Islet precursor cell (in vitro differentiated cells): Measurements from ENCODE around the gene CREB5.
"Not testable (repeated sequence)": the region's sequence is repeated elsewhere in the genome, so short reads cannot be mapped to it uniquely, and the experiment has no call there.

ENCODE experiments used
- DNase-seq: peaks from one replicate; pipeline ENCODE4 v3.0.0-alpha.2; 2018

Gene CREB5

DNA sequence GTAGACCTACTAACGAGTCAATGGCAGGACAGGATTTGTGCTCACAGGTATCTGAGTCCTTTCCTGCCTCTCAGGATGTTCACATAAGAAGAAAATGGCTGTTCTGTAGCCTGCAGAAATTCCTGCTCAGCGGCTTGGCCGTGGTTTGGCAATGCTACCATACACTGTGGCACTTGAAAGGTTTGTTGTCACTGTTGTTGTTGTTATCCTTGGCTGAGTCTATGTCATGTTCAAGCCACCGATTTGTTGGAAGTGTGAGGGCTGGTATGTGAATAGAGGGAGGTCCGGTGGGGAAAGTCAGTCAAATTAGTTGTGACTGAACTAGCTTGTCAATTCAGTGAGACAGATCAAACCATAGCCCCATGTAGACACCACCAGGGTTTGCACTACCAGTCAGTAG is 345.9 kb downstream of the CREB5 start:
- no peak for DNase-seq

DNA sequence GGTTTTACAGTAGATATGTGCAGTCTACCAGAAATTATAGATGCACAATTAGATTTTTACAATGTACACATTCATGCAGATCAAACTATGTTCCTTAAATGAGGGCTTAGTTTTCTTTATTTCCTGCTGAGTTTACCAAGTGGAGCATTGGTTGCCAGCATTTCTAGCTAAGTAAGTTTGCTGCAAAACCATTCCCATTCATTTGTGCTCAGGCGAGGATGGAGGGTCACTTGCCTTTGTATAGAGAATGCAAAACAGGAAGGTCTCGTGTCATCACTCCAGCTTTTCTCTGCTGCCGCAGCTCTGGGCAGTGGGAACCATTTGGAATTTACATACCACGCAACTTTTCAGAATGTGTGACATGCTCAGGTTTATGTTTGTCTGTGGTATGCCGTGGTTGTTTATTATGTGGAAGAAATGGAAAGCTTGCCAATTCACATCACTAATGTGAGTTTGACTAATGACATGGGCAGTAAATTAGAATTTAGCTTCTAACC is 347.2 kb downstream of the CREB5 start:
- DNase-seq = no peak

DNA sequence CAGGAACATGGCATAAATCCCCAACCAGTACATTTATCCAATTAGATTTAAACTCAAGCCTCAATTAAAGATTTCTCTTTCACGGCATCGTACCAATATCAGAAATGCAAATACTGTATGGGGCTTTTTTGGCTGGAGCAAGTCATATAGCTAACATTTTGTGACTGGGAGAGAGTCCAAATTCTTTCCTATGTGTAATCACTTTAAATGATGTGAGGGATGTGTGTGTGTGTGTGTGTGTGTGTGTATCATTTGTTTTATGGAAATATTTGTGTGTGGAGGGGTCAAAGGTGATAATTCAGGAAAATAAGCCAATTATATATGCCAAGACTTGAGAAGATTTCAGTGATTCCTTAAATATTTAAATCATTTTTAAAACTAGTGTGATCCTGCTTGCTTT is 349.2 kb downstream of the CREB5 start:
- no peak for DNase-seq

DNA sequence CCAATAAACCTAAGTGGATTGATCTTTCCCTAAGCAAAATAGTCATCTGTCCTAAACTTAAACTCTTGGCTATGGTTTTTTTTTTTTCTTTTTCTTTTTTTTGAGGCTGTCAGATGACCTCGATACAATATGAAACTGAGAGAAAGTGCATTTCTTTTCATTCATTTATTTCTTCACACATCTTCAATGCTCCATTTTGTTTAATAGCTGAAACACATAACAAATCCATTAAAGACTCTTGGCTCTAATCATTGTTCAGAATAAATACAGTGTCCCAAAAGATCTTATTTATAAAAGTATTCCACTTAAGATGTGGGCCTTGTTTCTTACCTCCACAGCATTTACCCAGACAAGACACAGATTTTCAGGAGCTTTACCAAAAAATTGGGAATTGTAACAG is 350.3 kb downstream of the CREB5 start:
- DNase-seq = no peak

DNA sequence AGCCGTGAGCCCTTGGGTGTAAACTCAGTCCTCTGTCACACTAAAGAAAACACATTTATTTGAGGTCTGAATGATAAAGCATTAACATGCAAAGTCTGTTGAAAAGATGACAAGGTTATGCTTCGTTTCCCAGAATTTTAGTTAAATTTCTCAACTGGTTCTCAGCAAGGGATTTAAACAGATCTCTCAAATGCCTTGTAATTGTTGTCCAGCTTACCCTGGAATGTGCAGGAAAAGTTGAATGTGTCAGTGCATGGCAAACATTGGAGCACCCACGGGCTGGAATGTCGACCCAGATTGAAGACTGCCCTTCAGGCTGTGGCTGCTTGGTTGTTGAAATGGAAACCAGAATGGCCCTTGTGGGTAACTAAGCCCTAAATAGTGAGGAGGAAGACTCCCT is 354.0 kb downstream of the CREB5 start:
- DNase-seq = no peak

DNA sequence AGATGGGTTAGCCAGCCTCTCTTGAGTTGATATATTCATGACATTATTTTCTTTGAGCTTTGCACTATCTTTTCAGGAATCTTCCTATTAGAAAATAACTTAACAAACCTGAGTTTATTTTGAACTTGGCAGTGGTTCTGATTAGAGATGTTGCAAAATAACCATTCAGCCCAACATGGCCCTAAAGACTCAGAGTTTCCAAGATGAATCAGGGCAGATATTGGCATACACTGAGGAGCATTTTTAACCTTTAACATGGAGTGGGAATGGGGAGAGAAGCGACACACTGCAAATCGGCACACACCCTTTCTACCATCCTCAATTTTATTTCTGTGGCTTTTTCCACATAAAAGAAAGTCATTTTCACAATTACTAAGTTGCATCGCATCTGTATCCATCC is 355.0 kb downstream of the CREB5 start:
- no peak for DNase-seq

DNA sequence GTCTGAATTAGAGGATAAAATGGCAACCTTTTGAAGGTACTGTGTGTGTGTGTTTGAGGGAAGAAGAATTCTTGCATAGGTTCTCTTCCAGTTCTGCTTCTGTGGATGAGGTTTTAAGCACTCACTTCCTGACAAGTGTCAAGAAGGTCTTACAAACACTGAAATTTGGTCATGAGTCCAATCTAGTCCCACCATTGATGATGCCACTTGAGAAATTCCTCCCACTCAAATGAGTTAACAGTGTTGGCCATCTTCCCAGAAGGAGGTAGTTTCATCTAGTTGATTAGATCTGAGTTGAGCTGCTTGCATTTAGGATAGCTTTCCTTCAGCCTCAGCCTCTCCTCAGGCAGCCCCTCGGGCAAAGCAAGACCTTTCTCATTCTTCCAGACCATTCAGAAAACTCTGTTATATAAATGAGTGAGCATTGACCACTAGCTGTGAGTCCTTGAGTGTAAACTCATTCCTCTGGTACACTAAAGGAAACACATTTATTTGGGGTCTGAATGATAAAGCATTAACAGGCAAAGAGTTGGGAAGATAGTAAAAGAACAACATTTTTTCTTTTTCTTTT is 356.3 kb downstream of the CREB5 start:
- no peak for DNase-seq

DNA sequence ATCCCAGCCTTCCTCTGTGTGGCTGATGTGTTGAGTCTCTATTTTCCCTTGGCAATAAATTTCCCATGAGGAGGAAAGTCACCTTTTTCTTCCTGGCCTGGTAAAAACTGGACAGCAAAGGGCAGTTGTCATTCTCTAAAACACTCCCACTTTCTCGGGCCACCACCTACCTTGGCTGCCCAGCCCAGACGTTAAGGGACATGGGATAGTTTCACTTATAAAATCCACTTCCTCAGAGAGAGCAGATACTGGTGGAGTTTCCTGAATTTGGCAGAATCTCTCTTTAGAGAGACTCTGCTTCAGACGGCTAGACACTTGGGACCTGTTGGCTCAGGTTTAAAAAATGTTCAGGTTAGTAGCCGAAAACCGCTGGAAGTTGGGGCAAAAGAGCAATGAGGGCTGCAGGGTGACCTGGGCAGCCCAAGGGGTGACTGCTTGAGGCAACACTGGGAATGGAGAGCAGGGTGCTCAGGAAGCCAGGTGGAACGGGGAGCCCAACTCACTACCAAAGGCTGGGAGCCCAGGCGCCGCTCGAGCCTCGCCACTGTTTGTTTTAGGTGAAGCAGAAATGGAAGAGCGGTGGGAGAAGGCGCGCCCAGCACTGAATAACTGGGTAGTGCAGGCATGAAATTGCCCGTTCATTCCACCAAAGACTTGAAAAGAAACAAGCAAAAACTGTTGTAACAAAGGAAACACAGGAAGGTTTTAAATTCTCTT is 359.7 kb downstream of the CREB5 start:
- DNase-seq = no peak

DNA sequence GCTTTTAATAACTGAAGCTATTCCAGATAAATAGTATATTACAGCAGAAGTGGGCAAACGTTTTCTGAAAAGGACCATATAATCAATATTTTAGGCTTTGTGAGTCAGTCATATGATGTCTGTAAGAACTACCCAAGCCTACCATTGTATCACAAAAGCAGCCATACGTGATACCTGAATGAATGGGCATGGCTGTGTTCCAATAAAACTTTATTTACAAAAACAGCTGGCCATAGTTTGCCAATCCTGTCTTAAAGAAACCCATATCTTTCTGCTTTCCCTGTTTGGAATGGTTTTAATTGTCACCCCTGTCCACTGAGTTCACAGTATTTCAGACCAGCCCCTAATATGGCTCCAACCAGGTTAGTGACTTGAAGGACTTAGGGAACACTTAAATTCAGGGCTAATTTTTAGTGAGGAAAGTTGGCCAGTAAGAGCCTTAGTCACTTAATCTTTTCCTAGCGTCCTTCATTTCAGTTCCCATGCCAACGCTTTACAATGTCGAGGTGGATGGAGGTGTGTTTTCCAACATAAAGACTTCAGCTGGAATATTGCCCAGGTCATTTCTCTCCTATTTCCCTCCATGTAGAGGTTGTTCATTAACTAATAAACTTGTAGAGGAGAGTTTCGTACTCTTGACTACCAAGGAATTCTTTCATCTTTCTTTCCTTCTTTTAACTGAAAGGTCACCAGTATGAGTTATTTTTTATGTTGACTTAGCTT is 361.3 kb downstream of the CREB5 start:
- no peak for DNase-seq

DNA sequence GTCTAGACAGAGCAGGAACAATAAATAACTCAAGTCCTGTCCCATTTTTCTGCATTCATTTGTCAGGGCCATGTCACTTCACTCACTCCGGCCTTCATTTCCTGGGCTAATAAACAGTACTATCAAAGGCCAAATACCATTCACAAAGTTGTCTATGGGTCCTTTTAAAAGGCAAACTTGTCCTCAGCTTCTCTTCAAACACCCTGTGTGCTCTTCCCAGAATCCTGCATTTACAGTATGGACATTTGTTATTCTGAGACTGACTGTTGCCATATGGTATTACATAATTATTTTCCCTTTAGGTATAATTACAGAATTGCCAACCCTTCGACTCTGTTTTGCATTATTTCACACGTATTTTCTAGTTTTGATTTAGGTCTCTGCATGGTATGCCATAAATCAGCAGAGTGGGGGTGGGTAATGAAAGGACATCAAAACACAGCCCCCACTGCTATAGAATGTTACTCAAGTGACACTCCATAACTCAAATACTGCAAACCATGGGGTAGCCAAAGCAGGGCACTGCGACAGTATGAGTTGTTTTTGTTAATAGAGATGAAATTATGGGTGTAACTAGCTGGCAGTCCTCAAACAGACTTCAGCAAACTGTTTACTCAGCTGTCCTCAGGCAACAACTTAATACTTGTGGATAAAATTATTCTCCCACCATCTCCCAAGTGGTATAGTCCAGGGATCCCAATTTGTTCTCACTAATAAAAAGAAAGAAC is 362.1 kb downstream of the CREB5 start:
- DNase-seq = no peak

DNA sequence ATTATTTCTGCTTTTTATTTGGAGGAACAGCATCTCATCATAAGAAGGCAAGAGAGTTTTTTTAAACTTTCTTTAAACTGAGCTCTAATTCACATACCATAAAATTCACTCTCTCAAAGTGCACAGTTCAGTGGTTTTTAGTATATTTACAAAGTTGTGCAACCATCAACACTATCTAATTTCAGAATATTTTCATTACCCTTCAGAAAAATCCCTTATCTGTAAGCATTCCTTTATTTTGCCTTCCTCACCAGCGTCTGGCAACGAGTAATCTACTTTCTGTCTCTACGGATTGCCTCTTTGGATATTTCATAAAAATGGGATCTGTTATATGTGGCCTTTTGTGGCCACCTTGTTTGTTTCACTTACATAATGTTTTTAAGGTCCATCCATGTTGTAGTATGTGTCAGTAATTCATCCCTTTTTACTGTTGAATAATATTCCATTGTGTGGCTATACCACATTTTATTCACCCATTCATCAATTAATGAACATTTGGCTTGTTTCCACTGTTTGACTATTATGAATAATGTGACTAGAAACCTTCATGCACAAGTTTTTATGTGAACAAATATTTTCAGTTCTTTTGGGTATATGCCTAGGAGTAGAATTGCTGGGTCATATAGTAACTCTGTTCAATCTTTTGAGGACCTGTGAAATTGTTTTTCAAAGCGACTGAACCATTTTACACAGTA is 364.3 kb downstream of the CREB5 start:
- no peak for DNase-seq

DNA sequence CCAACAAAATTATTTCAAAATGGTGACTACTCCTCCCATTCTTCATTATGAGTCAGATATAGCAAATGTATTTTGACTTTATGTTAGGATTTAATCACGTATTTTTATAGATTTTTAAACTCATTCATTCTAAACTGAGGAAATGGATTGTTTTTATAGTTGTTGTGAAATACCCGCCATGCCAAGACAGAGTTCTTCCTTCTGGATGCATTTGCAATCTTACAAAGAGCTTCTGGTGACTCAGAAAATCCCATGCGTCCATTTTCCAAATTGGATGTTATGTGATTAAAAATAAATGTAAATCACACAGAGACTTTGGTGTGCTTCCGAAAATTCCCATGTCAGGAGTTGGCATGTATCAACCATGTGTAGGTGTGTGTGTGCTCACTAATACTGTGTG is 366.5 kb downstream of the CREB5 start:
- no peak for DNase-seq

DNA sequence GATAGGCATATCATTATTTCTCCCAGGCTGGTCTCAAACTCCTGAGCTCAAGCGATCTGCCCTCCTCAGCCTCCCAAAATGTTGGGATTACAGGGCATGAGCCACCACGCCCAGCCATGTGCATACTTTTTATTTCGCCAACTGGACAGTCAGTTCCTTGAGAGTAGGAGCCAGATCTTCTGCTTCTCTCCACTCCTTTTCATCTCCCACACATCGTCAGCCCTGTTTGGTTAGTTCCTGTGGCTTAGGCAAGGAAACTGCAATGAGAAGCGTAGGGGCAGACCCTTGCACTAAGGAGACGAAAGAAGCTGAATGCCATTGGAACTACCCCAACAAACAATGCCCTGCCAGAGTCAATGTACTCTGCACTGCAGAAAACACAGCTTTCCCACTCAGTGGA is 367.6 kb downstream of the CREB5 start:
- DNase-seq = no peak

DNA sequence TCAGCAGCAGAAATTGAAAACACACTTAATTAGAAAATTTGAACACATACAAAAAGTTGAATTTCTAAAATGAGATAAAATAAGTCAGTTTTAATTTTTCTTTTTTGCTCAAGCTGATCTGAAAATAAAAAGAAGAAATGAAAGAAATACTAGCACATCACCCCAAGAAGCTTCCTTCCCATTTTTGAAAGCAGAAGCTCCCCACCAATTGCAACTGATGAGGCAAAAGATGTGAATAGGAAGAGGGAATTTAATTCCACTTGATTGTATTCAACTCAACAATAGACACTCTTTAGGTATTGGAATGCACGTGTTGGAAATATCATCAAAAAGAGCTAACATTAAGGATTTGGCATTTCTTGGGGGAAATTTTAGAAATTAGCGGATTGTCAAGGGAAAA is 370.0 kb downstream of the CREB5 start:
- no peak for DNase-seq

DNA sequence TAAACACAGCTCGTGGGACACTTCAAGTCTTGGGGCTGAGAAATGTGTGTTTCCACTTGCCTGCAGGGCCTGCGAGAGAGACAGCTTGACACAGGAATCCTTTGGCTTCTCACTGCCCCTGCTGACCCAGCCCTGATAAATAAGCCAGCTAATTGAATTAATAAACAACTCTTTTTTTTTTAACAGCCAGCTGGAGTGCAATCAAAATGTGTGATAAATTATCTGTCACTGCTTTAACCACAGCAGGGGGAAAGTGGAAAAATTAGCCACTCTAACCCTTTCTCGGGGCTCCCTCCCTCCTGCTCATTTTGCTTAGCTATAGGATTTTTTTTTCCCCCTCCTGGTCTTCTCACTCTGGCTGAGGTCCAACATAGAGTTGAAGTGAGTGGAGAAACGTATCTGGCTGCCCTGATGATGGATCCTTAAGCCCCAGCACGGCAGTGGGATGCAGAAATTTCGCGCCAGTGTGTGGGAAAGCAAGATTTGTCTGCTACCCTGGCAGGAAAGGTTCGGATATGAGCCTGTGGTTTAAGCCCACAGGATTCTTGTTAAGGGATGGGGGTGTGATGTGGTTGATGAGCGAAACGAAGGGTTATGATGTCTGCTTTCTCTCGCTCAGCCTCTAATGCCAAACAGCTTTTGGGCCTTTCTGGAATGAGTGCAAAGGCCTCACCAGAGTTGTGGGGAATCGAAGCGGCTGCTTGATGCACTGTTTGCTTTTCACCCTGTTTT is 372.0 kb downstream of the CREB5 start:
- DNase-seq = no peak

DNA sequence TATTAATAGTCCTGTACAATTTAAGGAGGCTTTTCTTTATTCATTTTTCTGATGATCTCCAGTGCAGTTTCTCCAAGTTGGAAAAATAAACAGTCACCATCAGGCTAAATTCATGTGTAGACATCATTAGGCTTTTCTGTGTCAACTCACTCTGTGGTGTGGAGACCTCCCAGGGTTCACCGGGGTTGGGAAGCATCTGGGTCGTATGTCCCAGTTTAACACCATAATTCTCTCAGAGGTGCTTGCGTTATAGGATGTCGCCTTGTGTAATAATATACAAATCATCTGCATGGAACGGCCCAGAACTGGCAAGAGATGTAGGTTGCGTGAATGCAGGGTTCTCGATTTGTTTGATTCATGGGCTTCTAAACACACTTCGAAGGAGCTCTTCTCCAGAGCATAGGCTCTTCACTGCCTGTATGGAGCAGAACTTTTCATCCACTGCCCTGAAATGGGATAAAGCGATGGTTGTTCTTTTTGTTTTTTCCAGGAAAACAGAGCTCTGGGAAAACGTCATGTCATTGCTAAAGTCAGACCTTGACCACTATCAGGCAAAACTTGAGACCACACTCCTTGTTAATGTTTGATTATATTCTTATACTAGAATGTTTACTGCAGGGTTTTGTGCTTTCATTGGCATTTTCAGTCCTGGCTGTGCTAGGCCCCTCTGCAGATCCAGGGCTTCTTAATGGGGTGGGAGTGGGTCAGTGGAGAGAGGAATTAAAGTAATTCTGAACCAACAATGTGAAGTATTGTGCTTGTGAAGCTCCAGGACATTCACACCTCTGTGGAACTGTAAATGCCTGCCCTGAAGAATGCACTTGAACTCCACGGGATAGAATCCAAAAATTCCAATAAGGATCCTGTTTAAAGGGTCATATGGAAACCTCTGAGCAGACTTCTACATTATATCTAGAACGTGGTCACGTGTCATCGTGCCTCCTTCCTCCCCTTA is 373.0 kb downstream of the CREB5 start:
- no peak for DNase-seq

DNA sequence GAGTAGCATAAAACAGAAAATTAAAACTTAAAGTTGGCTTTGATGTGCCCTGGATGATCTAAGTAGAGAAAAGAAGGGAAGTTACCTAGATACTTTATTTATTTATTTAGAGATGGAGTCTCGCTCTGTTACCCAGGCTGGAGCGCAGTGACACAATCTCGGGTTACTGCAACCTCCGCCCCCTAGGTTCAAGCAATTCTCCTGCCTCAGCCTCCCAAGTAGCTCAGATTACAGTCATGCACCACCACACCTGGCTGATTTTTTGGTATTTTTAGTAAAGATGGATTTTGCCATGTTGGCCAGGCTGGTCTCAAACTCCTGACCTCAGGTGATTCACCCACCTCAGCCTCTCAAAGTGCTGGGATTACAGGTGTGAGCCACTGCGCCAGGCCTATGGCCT is 373.8 kb downstream of the CREB5 start:
- not testable (repeated sequence) for DNase-seq

DNA sequence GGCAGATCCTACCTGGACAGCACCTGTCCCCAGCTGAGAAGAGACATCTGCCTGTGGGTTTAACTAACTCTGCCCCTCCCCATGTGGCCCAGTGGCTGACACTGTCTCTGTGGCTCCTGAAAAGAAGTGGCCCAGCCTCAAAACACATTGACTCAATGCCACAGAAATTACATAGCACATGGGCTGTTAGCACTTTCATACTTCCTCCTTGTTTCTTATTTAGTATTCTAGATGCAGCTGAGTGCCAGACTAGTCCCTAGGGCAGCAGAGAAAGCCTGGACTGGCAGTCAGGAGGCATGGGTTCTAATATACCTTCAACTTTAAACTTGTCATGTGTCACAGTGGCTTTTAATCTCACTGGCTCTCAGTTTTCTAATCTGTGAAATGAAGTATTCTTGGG is 374.8 kb downstream of the CREB5 start:
- DNase-seq = no peak

DNA sequence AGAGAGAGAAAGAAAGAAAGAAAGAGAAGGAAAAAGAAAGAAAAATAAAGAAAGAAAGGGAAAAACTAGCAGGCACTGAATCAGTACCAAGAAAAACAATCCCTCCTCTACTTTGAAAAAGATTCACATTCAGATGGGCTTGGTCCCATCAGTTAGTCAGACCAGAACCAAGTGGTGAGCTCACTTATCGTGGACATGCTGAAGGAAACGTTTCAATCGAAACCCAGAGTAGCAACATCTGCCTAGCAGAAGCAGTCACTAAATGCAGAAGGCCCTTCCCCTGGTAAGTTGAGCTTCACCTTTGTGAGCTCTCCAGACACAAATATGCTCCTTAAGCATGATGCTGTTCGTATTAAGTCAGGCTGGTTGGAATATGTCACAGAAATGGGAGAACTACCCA is 378.1 kb downstream of the CREB5 start:
- no peak for DNase-seq

DNA sequence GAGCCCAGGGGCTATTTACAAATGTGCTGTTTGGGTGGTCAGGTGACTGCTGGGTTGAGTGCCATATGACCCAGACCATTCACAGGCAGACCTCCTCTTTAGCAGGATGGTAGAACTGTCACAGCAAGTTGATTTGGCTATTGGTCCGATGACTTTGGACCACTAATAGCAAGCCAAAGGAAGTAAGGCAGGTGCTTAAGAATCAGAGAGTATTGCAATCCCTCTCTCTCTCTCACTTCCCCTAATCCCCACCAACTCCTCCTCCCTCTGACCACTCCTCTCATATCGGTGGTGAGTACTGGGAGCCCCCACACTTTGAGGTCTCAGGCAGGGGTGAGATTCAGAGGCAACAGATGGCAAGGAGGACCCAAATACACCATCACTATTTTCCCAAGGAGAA is 380.5 kb downstream of the CREB5 start:
- DNase-seq = no peak
